Measurements from ENCODE around the gene SCO2. TPM values are rescaled to one million over a fixed set of nuclear protein-coding genes. Genes with fewer than 3 reads are reported as not detected.

SCO2 gene
- polyA plus RNA-seq, 3 donors: 39.5 to 101 (median 69.6) TPM

GRCh38 chr22:50474710-50475651 is 50.4 kb downstream of the SCO2 start, which contains the start of gene SBF1:
TSS of gene SBF1 (minus strand) at chr22:50475035. CDS start at chr22:50474840, 195 bp downstream.
- DNase-seq: peak; percentile 86 to 91 (median 90)
- Mint-ChIP-seq H3K36me3 (peaks cover 2 to 8% of the 10 kb centered on the region in 2 donors), H3K27me3 (ENCODE audit: low read depth in 3 of 3) (peaks cover 20 to 41% (median 30%) of the 10 kb centered on the region in 3 donors), H3K4me3 (peak within 1 kb of the TSS; percentile 90 to 97), H3K4me1 (peaks cover 46% of the 10 kb centered on the region), H3K27ac (peak within 1 kb of the TSS in 6 of 7 donors; percentile 52 to 88 (median 72)), H3K9me3 (peaks cover 0 to 2% (median 0%) of the 10 kb centered on the region in 7 donors)
- WGBS (ENCODE audit: insufficient coverage): under 1% methylated on average over 96 of the region's 97 CpGs
- Histone ChIP-seq H3K36me3 (replicated peaks in 1 of 2; ENCODE audit: control insufficient read depth in 1 of 2, insufficient read depth in 2 of 2, low read length in 2 of 2) (no peaks in the 10 kb centered on the region), H3K4me1 (ENCODE audit: control insufficient read depth in 1 of 2, insufficient read depth in 2 of 2, low read length in 2 of 2) (peaks cover 40 to 51% of the 10 kb centered on the region in 2 donors), H3K9ac (ENCODE audit: insufficient read depth, low read length, poor library complexity, severe bottlenecking) (peak within 1 kb of the TSS; percentile 76), H3K79me2 (ENCODE audit: insufficient read depth, low read length) (peaks cover 44% of the 10 kb centered on the region), H2AFZ (ENCODE audit: insufficient read depth, low read depth, low read length, poor library complexity, severe bottlenecking) (peak within 1 kb of the TSS; percentile 98), H4K20me1 (ENCODE audit: insufficient read depth, low read length) (peaks cover 44% of the 10 kb centered on the region), H3K9me3 (replicated peaks in 1 of 2; ENCODE audit: control insufficient read depth in 1 of 2, insufficient read depth in 1 of 2, low read length in 2 of 2) (no peaks in the 10 kb centered on the region), H3K27ac (ENCODE audit: low read depth in 1 of 2, low read length in 2 of 2) (peak within 1 kb of the TSS in 1 of 2 donors; percentile 71), H3K4me3 (replicated peaks in 1 of 3; ENCODE audit: low read depth in 2 of 3, low read length in 3 of 3) (peak within 1 kb of the TSS; percentile 45 to 85 (median 49)), H3K27me3 (ENCODE audit: control insufficient read depth in 2 of 2, insufficient read depth in 2 of 2, low read length in 2 of 2) (peaks cover 0 to 16% of the 10 kb centered on the region in 2 donors), H3K4me2 (replicated peaks; ENCODE audit: extremely low read depth, low read length, poor library complexity, severe bottlenecking) (peak within 1 kb of the TSS; percentile 98)
- TF ChIP-seq, protein P1, sequence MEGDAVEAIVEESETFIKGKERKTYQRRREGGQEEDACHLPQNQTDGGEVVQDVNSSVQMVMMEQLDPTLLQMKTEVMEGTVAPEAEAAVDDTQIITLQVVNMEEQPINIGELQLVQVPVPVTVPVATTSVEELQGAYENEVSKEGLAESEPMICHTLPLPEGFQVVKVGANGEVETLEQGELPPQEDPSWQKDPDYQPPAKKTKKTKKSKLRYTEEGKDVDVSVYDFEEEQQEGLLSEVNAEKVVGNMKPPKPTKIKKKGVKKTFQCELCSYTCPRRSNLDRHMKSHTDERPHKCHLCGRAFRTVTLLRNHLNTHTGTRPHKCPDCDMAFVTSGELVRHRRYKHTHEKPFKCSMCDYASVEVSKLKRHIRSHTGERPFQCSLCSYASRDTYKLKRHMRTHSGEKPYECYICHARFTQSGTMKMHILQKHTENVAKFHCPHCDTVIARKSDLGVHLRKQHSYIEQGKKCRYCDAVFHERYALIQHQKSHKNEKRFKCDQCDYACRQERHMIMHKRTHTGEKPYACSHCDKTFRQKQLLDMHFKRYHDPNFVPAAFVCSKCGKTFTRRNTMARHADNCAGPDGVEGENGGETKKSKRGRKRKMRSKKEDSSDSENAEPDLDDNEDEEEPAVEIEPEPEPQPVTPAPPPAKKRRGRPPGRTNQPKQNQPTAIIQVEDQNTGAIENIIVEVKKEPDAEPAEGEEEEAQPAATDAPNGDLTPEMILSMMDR (IDR thresholded peaks at IDR 0.05): no peak
- intact Hi-C loops (cut with micrococcal nuclease): loop anchor here in 1 of 2 donors (5.0 kb wide), 1 partner anchor 147 kb away; no protein-coding TSS in a partner anchor
